Cardiac muscle cell (in vitro differentiated cells and primary cell): ENCODE measurements around the gene FNBP1L. TPM values are rescaled to one million over a fixed set of nuclear protein-coding genes. Genes with fewer than 3 reads are reported as not detected.

Source experiments
- DNase-seq, 2 donors: peaks; one replicate each; pipeline versions ENCODE4 v3.0.0 to v3.0.0-alpha.2; 2010 to 2017; ENCODE audit warnings: low read depth in 1 of 2, low spot score in 1 of 2
- H3K27ac ChIP-seq: fragments of 200-600 bp; sonication (generic); 2 replicates; pipeline ENCODE4 v1.5.1; 2016
- H3K27me3 ChIP-seq: fragments of 200-600 bp; sonication (generic); 2 replicates; pipeline ENCODE4 v1.6.0; 2016; ENCODE audit warnings: control low read depth
- H3K36me3 ChIP-seq: fragments of 200-600 bp; sonication (generic); 2 replicates; pipeline ENCODE4 v1.5.1; 2016; ENCODE audit warnings: control low read depth
- H3K4me1 ChIP-seq: fragments of 200-600 bp; sonication (generic); 2 replicates; pipeline ENCODE4 v1.8.1; 2017; ENCODE audit warnings: low read depth, mild to moderate bottlenecking, mixed run types
- H3K4me3 ChIP-seq: fragments of 200-600 bp; sonication (generic); 2 replicates; pipeline ENCODE4 v1.5.1; 2016; ENCODE audit warnings: mild to moderate bottlenecking
- H3K9me3 ChIP-seq: fragments of 200-600 bp; sonication (generic); 2 replicates; pipeline ENCODE4 v1.5.1; 2017; ENCODE audit warnings: low read depth, mild to moderate bottlenecking, control low read depth
- CTCF ChIP-seq: IDR thresholded peaks from 2 replicates; pipeline ENCODE4 v1.5.1; 2012; ENCODE audit warnings: low read depth, mild to moderate bottlenecking, low read length
- polyA plus RNA-seq: library from polyadenylated mRNA; unstranded; fragments of >200 nt; fragmentation: Nextera tagmentation; extraction: Ambion mirVana; gene quantifications from 2 replicates; pipeline ENCODE4 v1.2.1, GENCODE V29; 2016
- total RNA-seq: library from RNA; depleted of rRNA; stranded (reverse); fragments of >200 nt; gene quantifications from 2 replicates; pipeline ENCODE4 v1.2.3, GENCODE V29; 2016

Gene FNBP1L
- total and polyA plus RNA-seq, 2 experiments from 2014 or later: 12.3 to 13.8 TPM

GRCh38 chr1:93437976-93438605, 9.8 kb upstream of the FNBP1L start:
- Histone ChIP-seq H3K36me3 (no peaks in the 10 kb centered on the region), H3K27me3 (peaks cover 8% of the 10 kb centered on the region), H3K9me3 (no peaks in the 10 kb centered on the region), H3K4me3 (no peak overlapping the region), H3K4me1 (no peaks in the 10 kb centered on the region), H3K27ac (no peak overlapping the region)
- peak; percentile 41 to 74 for DNase-seq
- peak; percentile 54 for TF ChIP-seq CTCF

- Histone ChIP-seq H3K4me3 (no peak overlapping the region), H3K4me1 (no peaks in the 10 kb centered on the region), H3K27me3 (peaks cover 8% of the 10 kb centered on the region), H3K27ac (no peak overlapping the region), H3K9me3 (no peaks in the 10 kb centered on the region), H3K36me3 (no peaks in the 10 kb centered on the region)
- TF ChIP-seq CTCF: no peak
- no peak for DNase-seq
These were observed 9.2 kb upstream of the FNBP1L start for GRCh38 chr1:93438716-93439115.

GRCh38 chr1:93440272-93440671, 7.6 kb upstream of the FNBP1L start:
- no peak for TF ChIP-seq CTCF

GRCh38 chr1:93440706-93441105, 7.2 kb upstream of the FNBP1L start:
- no peaks in the 10 kb centered on the region for H3K36me3 ChIP-seq
- no peak for DNase-seq
- peaks cover 8% of the 10 kb centered on the region for H3K27me3 ChIP-seq
- H3K27ac ChIP-seq: no peak overlapping the region
- no peak overlapping the region for H3K4me3 ChIP-seq
- H3K4me1 ChIP-seq: no peaks in the 10 kb centered on the region
- TF ChIP-seq CTCF: no peak
- no peaks in the 10 kb centered on the region for H3K9me3 ChIP-seq

More at GRCh38 chr1:93440272-93440671, 7.6 kb upstream of the FNBP1L start:
- Histone ChIP-seq H3K27me3 (peaks cover 8% of the 10 kb centered on the region), H3K9me3 (no peaks in the 10 kb centered on the region), H3K36me3 (no peaks in the 10 kb centered on the region), H3K4me1 (no peaks in the 10 kb centered on the region), H3K27ac (no peak overlapping the region), H3K4me3 (no peak overlapping the region)
- DNase-seq: no peak

- DNase-seq: no peak
- TF ChIP-seq CTCF: no peak
- no peak overlapping the region for H3K27ac ChIP-seq
- no peaks in the 10 kb centered on the region for H3K4me1 ChIP-seq
- H3K36me3 ChIP-seq: no peaks in the 10 kb centered on the region
- H3K4me3 ChIP-seq: no peak overlapping the region
- no peaks in the 10 kb centered on the region for H3K9me3 ChIP-seq
- peaks cover 8% of the 10 kb centered on the region for H3K27me3 ChIP-seq
These were observed 6.3 kb upstream of the FNBP1L start for GRCh38 chr1:93441589-93441988.
